Calu3 (cell line): ENCODE measurements around the gene PPP1R12A. TPM values are rescaled to one million over a fixed set of nuclear protein-coding genes. Genes with fewer than 3 reads are reported as not detected.
"Not testable (repeated sequence)": the region's sequence is repeated elsewhere in the genome, so short reads cannot be mapped to it uniquely, and the experiment has no call there.

Source experiments
- BruUV-seq: library from RNA; stranded (reverse); fragments of 400-500 nt; replicated peaks from 2 replicates; lab custom pipeline; 2021; lab: Mats Ljungman, UMichigan
- CTCF ChIA-PET: fragments of 300-600 bp; sonication (Branson Sonifier 250); formaldehyde crosslinking; loops from one replicate; lab custom pipeline; 2022; ENCODE audit warnings: antibody characterized with exemption; lab: Charles Lee
- DNase-seq: peaks from one replicate; pipeline ENCODE4 v3.0.0; 2022
- H3K27ac Mint-ChIP-seq: one replicate; pipeline ENCODE4 v1.8.0; 2022; ENCODE audit warnings: mixed read lengths; ENCODE audit not compliant: unreplicated experiment
- H3K27me3 Mint-ChIP-seq: one replicate; pipeline ENCODE4 v1.8.0; 2022; ENCODE audit warnings: mixed read lengths; ENCODE audit not compliant: unreplicated experiment
- H3K36me3 Mint-ChIP-seq: one replicate; pipeline ENCODE4 v1.8.0; 2022; ENCODE audit warnings: mild to moderate bottlenecking, moderate library complexity, mixed read lengths; ENCODE audit not compliant: insufficient read depth, unreplicated experiment
- H3K4me1 Mint-ChIP-seq: one replicate; pipeline ENCODE4 v1.8.0; 2022; ENCODE audit warnings: mild to moderate bottlenecking, low read depth, mixed read lengths; ENCODE audit not compliant: unreplicated experiment
- H3K4me3 Mint-ChIP-seq: one replicate; pipeline ENCODE4 v1.8.0; 2022; ENCODE audit warnings: mild to moderate bottlenecking, low read depth, moderate library complexity, mixed read lengths; ENCODE audit not compliant: unreplicated experiment
- H3K9me3 Mint-ChIP-seq: one replicate; pipeline ENCODE4 v1.8.0; 2022; ENCODE audit warnings: low read depth, mixed read lengths; ENCODE audit not compliant: unreplicated experiment
- CTCF ChIP-seq: fragments of 200-600 bp; IDR thresholded peaks from one replicate; pipeline ENCODE4 v1.8.0; 2022; ENCODE audit warnings: antibody characterized with exemption; ENCODE audit not compliant: unreplicated experiment
- intact Hi-C: fragments of 100-400 bp; cut with micrococcal nuclease; formaldehyde crosslinking; loops from one replicate; pipeline ENCODE4 v1.10.0; 2022; ENCODE audit not compliant: unreplicated experiment
- total RNA-seq: library from RNA; stranded (reverse); gene quantifications from 2 replicates; pipeline ENCODE4 v1.2.3, GENCODE V29; 2022

Gene PPP1R12A
- total RNA-seq, 1 experiment from 2014 or later: 97.4 TPM

GRCh38 chr12:79978692-79979091 is 43.8 kb upstream of the PPP1R12A start:
- BruUV-seq: no TSS peak
- Mint-ChIP-seq H3K4me3 (no peak overlapping the region), H3K27ac (peak overlapping the region; percentile 55), H3K36me3 (peaks cover 7% of the 10 kb centered on the region), H3K4me1 (peaks cover 28% of the 10 kb centered on the region), H3K27me3 (no peaks in the 10 kb centered on the region), H3K9me3 (no peaks in the 10 kb centered on the region)
- intact Hi-C loops: loop anchor here (10.0 kb wide), 1 partner anchor 176 kb away; no protein-coding TSS in a partner anchor
- TF ChIP-seq CTCF: no peak
- CTCF ChIA-PET: no interaction called here
- DNase-seq: no peak

- intact Hi-C loops: loop anchor here (10.0 kb wide), 1 partner anchor 177 kb away; no protein-coding TSS in a partner anchor
- Mint-ChIP-seq H3K4me1 (peaks cover 25% of the 10 kb centered on the region), H3K4me3 (peak overlapping the region; percentile 27), H3K27ac (peak overlapping the region; percentile 55)
- CTCF ChIA-PET, H3K9me3 Mint-ChIP-seq, H3K36me3 Mint-ChIP-seq, BruUV-seq, H3K27me3 Mint-ChIP-seq: not testable (repeated sequence)
- DNase-seq: peak; percentile 47
These were observed 43.1 kb upstream of the PPP1R12A start for GRCh38 chr12:79977856-79978460.

GRCh38 chr12:79975143-79975542 is 40.2 kb upstream of the PPP1R12A start:
- DNase-seq: no peak
- no TSS peak for BruUV-seq
- no peaks in the 10 kb centered on the region for H3K27me3 Mint-ChIP-seq
- peaks cover 7% of the 10 kb centered on the region for H3K36me3 Mint-ChIP-seq
- TF ChIP-seq CTCF: no peak
- H3K4me3 Mint-ChIP-seq: no peak overlapping the region
- H3K9me3 Mint-ChIP-seq: no peaks in the 10 kb centered on the region
- peaks cover 33% of the 10 kb centered on the region for H3K4me1 Mint-ChIP-seq
- CTCF ChIA-PET: interaction anchor here (0.5 kb wide), 1 partner anchor 326 kb away, joined by 4 read pairs; no protein-coding TSS in a partner anchor
- no peak overlapping the region for H3K27ac Mint-ChIP-seq
- intact Hi-C loops: loop anchor here (10.0 kb wide), 1 partner anchor 180 kb away; no protein-coding TSS in a partner anchor

GRCh38 chr12:79973801-79974200 is 38.9 kb upstream of the PPP1R12A start:
- Mint-ChIP-seq H3K27me3 (no peaks in the 10 kb centered on the region), H3K4me3 (no peak overlapping the region), H3K4me1 (peaks cover 27% of the 10 kb centered on the region), H3K36me3 (peaks cover 7% of the 10 kb centered on the region), H3K27ac (no peak overlapping the region), H3K9me3 (no peaks in the 10 kb centered on the region)
- intact Hi-C loops: loop anchor here (10.0 kb wide), 1 partner anchor 181 kb away; no protein-coding TSS in a partner anchor
- BruUV-seq: no TSS peak
- TF ChIP-seq CTCF: no peak
- no peak for DNase-seq
- CTCF ChIA-PET: no interaction called here

- no peak for DNase-seq
- Mint-ChIP-seq H3K4me3 (no peak overlapping the region), H3K36me3 (no peaks in the 10 kb centered on the region), H3K4me1 (no peaks in the 10 kb centered on the region), H3K27ac (no peak overlapping the region), H3K27me3 (no peaks in the 10 kb centered on the region), H3K9me3 (no peaks in the 10 kb centered on the region)
- intact Hi-C loops: no loop called here
- no TSS peak for BruUV-seq
- no peak for TF ChIP-seq CTCF
- CTCF ChIA-PET: no interaction called here
These were observed 29.3 kb upstream of the PPP1R12A start for GRCh38 chr12:79964100-79964627.
